ENCODE results near the gene TKTL2.

The TKTL2 gene

DNA sequence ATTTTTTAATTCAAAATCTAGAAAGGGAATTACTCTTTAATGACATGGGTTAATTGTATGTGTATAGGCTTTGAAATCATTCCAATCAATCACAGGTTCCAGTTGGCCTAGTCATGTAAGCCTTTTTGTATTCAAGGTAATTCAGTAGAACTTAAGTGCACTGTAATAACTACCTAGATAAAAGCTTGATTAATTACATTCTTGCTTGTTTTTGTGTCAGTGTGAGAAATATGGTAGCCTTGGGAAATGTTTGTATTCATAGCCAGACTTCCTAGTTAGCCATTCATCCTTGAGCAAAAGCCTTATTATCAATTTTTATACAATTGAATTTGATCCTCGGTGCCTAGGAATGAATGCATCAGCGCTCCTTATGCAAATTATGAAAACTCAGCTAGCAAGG lies 33.5 kb downstream of the TKTL2 start:
- FAIRE-seq: no peak
